CD4-positive, alpha-beta T cell treated with Interferon gamma for 1 hour (primary cell): ENCODE data around the gene NEK5.
A peak's percentile ranks its signal among the peaks of the same experiment; 100 is the strongest.
"Not testable (repeated sequence)": the region's sequence is repeated elsewhere in the genome, so short reads cannot be mapped to it uniquely, and the experiment has no call there.

ENCODE experiments used
- DNase-seq: peaks from one replicate; pipeline ENCODE4 v3.0.0-alpha.2; 2020

The NEK5 gene

GRCh38 chr13:52061587-52061986, 67.3 kb downstream of the NEK5 start:
- no peak for DNase-seq

- DNase-seq: not testable (repeated sequence)
These were observed 67.8 kb downstream of the NEK5 start for GRCh38 chr13:52061064-52061463.

- no peak for DNase-seq
These were observed 75.4 kb downstream of the NEK5 start for GRCh38 chr13:52053460-52053859.

GRCh38 chr13:52051400-52051799, 77.5 kb downstream of the NEK5 start:
- DNase-seq: no peak

GRCh38 chr13:52048516-52048915, 80.4 kb downstream of the NEK5 start:
- no peak for DNase-seq

- no peak for DNase-seq
These were observed 81.4 kb downstream of the NEK5 start for GRCh38 chr13:52047463-52047862.

- no peak for DNase-seq
These were observed 85.2 kb downstream of the NEK5 start for GRCh38 chr13:52043675-52044074.

- no peak for DNase-seq
These were observed 92.8 kb downstream of the NEK5 start for GRCh38 chr13:52036037-52036436.

- no peak for DNase-seq
These were observed 94.2 kb downstream of the NEK5 start for GRCh38 chr13:52034616-52035226.

- no peak for DNase-seq
These were observed 95.8 kb downstream of the NEK5 start for GRCh38 chr13:52033039-52033438.

GRCh38 chr13:52030401-52030800, 98.5 kb downstream of the NEK5 start:
- not testable (repeated sequence) for DNase-seq

GRCh38 chr13:52029569-52029968, 99.3 kb downstream of the NEK5 start:
- no peak for DNase-seq

GRCh38 chr13:52027832-52028231, 101.0 kb downstream of the NEK5 start:
- DNase-seq: no peak

- no peak for DNase-seq
These were observed 102.6 kb downstream of the NEK5 start for GRCh38 chr13:52026246-52026626.

GRCh38 chr13:52025475-52026245, 103.2 kb downstream of the NEK5 start:
- no peak for DNase-seq

GRCh38 chr13:52024481-52024880, 104.4 kb downstream of the NEK5 start, which contains the start of gene UTP14C:
TSS of gene UTP14C (plus strand) at chr13:52024691. CDS start at chr13:52028805, 4,114 bp downstream.
- DNase-seq: no peak

GRCh38 chr13:52022356-52022755, 106.5 kb downstream of the NEK5 start:
- DNase-seq: no peak

- no peak for DNase-seq
These were observed 108.7 kb downstream of the NEK5 start for GRCh38 chr13:52020191-52020590.

GRCh38 chr13:52016296-52016695, 112.6 kb downstream of the NEK5 start:
- no peak for DNase-seq

- DNase-seq: no peak
These were observed 116.4 kb downstream of the NEK5 start for GRCh38 chr13:52012512-52012836.

GRCh38 chr13:52011632-52012511, 117.0 kb downstream of the NEK5 start, which contains the start of gene ALG11:
TSS of gene ALG11 (plus strand) at chr13:52012398. CDS start at chr13:52012419, 21 bp downstream.
- peak; percentile 98 for DNase-seq

GRCh38 chr13:52010890-52011631, 117.8 kb downstream of the NEK5 start, which contains the start of gene ATP7B:
TSS of gene ATP7B (minus strand) at chr13:52011450. CDS start at chr13:52011337, 113 bp downstream.
- DNase-seq: no peak

- no peak for DNase-seq
These were observed 118.9 kb downstream of the NEK5 start for GRCh38 chr13:52009946-52010345.
